Fibroblast of lung (primary cell): Measurements from ENCODE around the gene AFG3L2.
"Not testable (repeated sequence)": the region's sequence is repeated elsewhere in the genome, so short reads cannot be mapped to it uniquely, and the experiment has no call there.

ENCODE experiments used
- EZH2 ChIP-seq: IDR thresholded peaks from 2 replicates; pipeline ENCODE4 v1.5.1; 2012; ENCODE audit warnings: low read length, control low read depth, mild to moderate bottlenecking; ENCODE audit errors: missing control alignments
- TF ChIP-seq, protein P1 (sequence below), 2 donors: IDR thresholded peaks in 1 of 2; conservative IDR thresholded peaks in 1 of 2; 1 replicate in 1 of 2; 2 replicates in 1 of 2; pipeline ENCODE4 v1.5.1; 2011 to 2012; ENCODE audit warnings: low read length in 2 of 2, control low read depth in 1 of 2, inconsistent platforms in 1 of 2, low read depth in 1 of 2, mild to moderate bottlenecking in 1 of 2

DNA sequence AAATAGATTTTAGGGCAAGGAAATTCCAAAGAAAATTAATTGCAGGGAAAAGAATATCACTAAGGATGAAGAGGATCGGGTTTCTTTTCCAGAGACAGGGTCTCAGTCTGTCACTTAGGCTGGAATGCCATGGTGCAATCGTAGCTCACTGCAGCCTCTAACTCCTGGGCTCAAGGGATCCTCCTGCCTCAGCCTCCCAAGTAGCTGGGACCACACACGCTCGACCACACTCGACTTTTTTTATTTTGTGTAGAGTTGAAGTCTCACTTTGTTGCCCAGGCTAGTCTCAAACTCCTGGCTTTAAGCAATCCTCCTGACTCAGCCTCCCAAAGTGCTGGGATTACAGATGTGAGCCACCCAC, 1.2 kb upstream of the AFG3L2 start:
- TF ChIP-seq, protein P1, sequence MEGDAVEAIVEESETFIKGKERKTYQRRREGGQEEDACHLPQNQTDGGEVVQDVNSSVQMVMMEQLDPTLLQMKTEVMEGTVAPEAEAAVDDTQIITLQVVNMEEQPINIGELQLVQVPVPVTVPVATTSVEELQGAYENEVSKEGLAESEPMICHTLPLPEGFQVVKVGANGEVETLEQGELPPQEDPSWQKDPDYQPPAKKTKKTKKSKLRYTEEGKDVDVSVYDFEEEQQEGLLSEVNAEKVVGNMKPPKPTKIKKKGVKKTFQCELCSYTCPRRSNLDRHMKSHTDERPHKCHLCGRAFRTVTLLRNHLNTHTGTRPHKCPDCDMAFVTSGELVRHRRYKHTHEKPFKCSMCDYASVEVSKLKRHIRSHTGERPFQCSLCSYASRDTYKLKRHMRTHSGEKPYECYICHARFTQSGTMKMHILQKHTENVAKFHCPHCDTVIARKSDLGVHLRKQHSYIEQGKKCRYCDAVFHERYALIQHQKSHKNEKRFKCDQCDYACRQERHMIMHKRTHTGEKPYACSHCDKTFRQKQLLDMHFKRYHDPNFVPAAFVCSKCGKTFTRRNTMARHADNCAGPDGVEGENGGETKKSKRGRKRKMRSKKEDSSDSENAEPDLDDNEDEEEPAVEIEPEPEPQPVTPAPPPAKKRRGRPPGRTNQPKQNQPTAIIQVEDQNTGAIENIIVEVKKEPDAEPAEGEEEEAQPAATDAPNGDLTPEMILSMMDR (conservative IDR thresholded peaks at IDR 0.05 in 1 of 2, IDR thresholded peaks at IDR 0.05 in 1 of 2; ENCODE audit: low read depth in 1 of 2, low read length in 2 of 2) = not testable (repeated sequence)
- not testable (repeated sequence) for TF ChIP-seq EZH2
